ENCODE data around the gene MRAS.
A peak's percentile ranks its signal among the peaks of the same experiment; 100 is the strongest.
"Not testable (repeated sequence)": the region's sequence is repeated elsewhere in the genome, so short reads cannot be mapped to it uniquely, and the experiment has no call there.

The MRAS gene

GRCh38 chr3:138418601-138419206 is 70.3 kb downstream of the MRAS start:
- no peak for DNase-seq (ENCODE audit: low spot score)

DNA sequence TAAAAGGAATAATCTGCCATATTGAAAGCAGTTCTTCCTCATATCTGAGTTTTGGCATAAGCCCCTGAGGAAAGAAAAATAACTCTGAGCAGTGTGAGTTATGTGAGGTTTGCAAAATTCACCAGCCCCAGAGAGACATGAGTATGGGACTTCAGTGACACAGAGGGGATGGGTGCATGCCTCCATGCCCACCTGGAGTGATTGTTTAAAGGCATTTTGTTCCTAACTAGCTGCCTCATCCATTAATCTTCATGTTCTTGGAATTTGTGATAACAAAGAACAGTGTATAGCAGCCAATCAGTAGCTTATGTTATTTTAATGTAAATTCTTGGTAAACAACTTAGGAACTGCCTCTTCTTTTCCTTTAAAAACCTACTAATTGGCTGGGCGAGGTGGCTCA is 74.9 kb downstream of the MRAS start:
- DNase-seq (ENCODE audit: low spot score), result no peak

- no peak for DNase-seq (ENCODE audit: low spot score)
Measured at GRCh38 chr3:138424323-138424722, 75.9 kb downstream of the MRAS start.

DNA sequence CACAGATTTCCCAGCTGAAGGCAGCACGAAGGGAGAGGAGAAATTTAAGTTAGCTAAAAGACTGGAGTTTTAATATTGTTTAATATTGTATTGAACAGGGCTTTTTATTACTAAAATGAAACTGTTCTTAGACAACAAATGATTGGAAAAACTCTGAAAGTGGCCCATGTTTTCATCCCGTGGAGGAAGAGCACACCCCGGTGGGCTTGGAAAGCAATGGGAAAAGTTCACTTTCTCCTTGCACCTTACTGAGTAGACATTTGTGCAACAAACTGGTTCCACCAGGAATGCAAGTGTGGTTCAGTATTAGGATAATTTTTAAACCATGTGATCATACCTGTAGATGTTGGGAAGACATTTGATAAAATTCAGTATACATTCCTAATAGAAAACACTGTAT is 77.8 kb downstream of the MRAS start:
- DNase-seq (ENCODE audit: low spot score), result no peak

DNA sequence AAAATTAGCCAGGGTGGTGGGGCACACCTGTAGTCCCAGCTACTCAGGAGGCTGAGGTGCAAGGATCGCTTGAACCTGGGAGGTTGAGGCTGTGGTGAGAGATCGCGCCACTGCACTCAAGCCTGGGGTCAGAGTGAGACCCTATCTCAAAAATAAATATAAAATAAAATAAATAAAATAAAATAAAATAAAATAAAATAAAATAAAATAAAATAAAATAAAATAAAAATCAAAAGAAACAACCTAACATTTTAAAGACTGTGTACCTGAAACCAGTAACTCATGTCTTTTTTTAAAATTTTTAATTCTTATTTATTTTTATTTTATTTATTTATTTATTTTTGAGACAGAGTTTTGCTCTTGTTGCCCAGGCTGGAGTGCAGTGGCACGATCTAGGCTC is 78.4 kb downstream of the MRAS start:
- not testable (repeated sequence) for DNase-seq (ENCODE audit: low spot score)

DNA sequence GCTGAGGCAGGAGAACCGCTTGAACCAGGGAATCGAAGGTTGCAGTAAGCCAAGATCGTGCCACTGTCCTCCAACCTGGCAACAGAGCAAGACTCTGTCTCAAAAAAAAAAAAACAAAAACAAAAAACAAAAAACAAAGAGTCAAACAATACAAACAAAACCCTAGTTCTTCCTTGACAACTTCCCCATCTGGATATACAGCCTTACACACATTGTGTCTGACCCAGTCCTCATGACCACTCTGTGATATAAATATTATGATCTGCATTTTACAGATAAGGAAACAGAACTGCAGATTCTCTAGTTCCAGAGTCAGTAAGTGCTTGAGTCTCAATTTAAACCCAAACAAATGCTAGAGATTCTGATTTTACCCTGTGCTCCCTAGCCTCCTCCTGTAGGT is 81.3 kb downstream of the MRAS start:
- DNase-seq (ENCODE audit: low spot score), result no peak

DNA sequence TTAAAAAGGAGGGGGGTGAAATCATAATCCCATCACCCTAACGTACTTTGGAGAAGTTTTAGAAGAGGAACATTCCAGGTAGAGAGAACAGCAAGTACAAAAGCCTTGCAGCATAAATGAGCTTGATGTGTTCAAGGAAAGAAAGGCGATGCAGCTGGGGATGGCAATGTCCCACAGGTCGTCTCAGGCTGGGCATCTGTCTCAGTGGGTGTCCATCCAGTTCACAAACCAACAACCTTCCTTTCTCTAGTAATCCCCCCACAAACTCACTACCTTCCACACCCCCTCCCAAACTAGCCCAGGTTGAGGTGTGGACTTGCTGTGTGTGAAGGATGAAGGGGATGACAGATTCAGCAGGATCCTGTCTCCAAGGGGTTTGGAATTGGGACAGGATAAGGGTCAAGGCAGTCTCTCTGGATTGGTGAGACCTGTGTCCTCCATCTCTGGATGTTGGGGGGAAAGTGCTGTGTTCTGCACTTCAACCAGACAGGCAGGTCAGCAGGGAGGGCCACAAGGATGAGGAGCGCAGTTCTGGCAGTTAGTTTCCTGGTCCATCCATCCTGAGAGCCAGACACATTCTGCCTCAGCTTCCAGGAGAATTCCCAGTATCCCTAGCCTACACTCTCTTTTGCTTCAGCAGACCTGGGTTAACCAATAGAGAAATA is 84.3 kb downstream of the MRAS start:
- no peak for DNase-seq (ENCODE audit: low spot score)

- DNase-seq (ENCODE audit: low spot score), result no peak
Measured at GRCh38 chr3:138433892-138434275, 85.5 kb downstream of the MRAS start.

DNA sequence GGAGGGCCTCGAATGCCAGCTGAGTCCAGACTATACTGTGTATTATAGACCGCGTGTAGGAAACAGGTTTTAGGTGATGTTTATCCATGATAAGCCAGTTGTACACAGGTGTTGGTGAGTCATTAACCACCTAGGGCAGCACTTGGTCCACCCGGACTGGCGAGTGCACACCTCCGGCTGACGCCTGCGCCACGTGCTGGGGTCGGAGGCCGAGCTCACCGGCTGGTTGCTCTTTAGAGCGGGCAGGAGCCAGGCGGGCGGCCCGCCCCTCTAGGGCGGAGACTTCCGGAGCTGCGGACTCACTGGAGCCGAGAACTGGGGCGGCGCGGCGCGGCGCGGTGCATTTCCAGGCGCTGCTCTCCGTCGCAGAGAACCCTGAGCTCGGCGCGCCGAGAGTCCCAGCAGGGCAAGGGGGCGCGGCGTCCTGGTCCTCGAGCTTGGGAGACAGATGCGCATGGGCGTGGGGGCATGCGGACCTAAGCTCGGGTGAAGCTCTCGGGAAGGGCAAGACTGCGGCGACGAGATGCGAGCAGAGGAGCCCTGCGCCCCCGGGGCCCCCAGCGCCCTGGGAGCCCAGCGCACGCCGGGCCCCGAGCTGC is 86.0 kb downstream of the MRAS start, which contains the start of gene ESYT3:
TSS of gene ESYT3 (plus strand) at position 341 of the 599 bp plus-strand sequence. CDS start at position 524, 183 bp downstream.
- peak; percentile 20 for DNase-seq (ENCODE audit: low spot score)

- DNase-seq (ENCODE audit: low spot score), result no peak
Measured at GRCh38 chr3:138434875-138435772, 86.7 kb downstream of the MRAS start.

GRCh38 chr3:138435840-138436239 is 87.5 kb downstream of the MRAS start:
- DNase-seq (ENCODE audit: low spot score), result no peak

GRCh38 chr3:138437281-138437680 is 88.9 kb downstream of the MRAS start:
- DNase-seq (ENCODE audit: low spot score), result no peak

- no peak for DNase-seq (ENCODE audit: low spot score)
Measured at GRCh38 chr3:138438896-138439295, 90.5 kb downstream of the MRAS start.

DNA sequence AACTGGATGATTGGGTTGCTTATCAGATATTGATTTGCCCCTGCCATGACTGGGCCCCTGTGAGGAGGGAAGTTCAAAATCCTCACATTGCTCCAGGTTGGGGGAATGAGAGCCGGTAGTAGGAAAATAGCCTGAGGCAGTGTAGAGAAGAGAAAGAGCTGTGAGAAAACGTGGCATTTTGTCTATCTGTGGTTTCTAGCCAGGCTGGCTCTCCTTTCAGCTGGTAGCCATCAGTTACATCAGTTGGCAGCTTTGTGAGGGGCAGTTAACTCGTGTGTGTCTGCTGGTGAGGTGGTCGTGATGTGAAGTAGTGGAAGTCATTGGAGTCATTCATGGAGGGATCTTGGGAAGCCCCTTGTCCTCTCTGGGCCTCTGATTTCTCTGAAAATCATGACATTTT is 91.3 kb downstream of the MRAS start:
- no peak for DNase-seq (ENCODE audit: low spot score)

DNA sequence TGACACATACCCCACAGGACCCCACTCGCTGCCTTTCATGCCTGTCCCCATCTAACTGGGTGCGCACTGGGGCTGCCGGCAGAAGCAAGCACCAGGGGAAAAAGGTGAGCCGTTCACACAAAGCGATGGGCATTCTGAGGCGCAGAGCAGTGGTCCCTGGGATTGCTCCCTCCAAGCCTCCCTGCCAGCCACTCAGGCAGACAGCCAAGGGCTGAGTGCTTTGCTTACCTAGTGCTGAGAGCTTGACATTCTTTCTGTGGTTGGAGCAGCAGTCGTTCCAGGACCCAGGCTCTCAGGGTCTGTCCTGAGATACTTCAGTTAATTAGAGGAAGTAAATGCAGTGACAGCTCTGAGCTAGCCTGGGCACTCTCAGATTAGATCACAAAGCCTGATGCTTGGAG is 91.7 kb downstream of the MRAS start:
- no peak for DNase-seq (ENCODE audit: low spot score)

- DNase-seq (ENCODE audit: low spot score), result no peak
Measured at GRCh38 chr3:138440596-138440995, 92.2 kb downstream of the MRAS start.

DNA sequence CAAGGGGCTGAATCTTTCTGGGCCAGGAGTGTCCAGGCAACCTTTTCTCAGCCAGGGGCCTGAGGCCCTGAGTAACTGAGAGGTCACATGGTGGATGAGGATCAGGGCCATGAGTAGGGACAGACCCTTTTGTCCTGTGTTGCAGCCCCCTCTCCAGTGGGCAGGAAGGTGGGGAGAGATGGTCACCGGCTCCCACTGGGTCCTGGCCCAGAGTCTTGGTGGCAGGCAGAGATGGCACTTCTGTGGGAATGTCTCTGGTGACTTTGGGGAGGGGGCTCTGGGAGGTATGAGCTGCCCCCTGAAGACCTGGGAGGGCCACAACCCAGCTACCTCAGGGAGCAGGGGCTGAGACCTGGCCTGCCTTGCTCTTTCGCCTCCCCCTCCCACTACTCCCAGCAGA is 92.9 kb downstream of the MRAS start:
- DNase-seq (ENCODE audit: low spot score), result no peak

DNA sequence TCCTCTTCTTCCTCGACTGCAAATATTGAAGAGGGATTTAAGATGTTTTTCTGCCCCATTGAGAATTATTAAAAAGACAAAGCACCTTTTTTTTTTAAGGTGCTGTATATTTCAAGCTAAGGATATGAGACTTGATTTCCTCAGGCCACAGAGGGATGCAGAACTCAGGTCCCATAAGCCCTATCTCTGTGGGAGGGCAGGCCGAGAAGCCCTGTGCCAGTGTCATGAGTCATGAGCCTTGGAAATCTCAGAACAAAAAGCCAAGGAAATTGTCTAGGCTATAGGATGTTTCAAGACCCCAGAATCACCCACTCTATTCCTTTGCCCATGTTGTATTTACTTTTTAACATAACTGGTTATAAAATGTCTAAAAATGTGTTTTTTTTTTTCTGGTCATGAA is 93.4 kb downstream of the MRAS start:
- DNase-seq (ENCODE audit: low spot score), result no peak

DNA sequence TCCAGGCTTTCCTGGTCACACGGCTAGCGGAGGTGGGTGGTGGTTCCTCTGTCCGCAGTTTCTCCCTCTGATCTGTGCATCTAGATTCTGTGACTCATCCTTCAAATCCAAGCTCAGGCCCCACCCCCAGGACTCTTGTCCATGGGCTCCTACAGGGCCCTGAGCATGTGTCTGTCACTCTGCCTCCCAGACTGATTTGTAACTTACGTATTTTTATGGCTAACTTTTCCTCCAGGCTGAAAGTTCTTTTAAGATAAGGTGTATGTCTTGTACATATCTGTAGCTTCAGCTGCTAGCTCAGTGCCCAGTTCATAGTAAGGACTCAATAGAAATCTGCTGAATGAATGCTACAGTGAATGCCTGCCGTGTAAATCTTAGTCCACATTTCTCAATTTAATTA is 94.1 kb downstream of the MRAS start:
- DNase-seq (ENCODE audit: low spot score), result no peak

DNA sequence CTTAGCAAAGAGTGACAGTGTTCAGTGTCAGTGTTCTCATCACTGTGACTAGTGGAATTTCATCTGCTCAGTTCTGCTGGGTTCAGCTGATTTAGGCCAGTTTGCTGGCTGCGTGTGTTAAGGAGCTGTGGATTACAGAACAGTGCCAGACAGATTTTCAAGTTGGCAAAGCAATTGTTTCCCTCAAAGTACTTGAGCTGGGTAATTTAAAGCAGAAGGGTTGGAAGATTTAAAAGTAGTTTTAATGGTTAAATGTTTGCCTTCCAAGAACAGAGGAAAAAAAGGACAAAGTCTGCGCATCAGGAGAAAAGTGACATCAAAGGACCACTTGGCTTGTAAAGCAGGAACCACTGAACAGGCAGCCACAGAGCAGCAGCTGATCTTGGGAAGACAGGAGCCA is 94.7 kb downstream of the MRAS start:
- DNase-seq (ENCODE audit: low spot score), result no peak

- DNase-seq (ENCODE audit: low spot score), result no peak
Measured at GRCh38 chr3:138443521-138444503, 95.4 kb downstream of the MRAS start.

All from globus pallidus (tissue), 1 donor.